NCI-H69 (cell line): ENCODE data around the gene CALB2.
"Not testable (repeated sequence)": the region's sequence is repeated elsewhere in the genome, so short reads cannot be mapped to it uniquely, and the experiment has no call there.

Experiments used
- DNase-seq: peaks from one replicate; lab custom pipeline; 2025; lab: John Stamatoyannopoulos, UW

CALB2 gene

DNA sequence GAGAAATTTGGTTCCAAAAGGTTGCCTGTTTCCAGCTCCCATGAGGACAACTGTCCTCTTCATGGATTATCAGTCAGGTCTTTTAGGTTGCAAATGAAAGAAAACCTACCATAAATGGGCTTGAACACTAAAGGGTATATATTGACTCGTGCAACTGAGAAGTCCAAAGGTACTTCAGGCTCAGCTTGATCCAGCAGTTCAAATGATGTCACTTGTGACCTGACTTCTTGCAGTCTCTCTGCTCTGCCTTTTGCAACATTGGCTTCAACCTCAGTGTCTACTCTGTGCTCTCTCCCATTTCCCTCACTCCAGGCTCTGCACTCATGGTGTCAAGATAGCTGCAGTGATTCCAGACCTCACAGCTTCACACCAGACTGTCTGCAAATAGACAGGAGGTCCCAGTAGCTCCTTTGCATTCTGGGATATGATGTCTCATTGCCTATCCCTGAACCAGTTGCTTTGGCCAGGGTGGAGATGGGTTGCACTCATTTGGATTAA, 5.5 kb upstream of the CALB2 start:
- no peak for DNase-seq

- peak; percentile 2 for DNase-seq
Observed at GRCh38 chr16:71353736-71354135, 4.8 kb upstream of the CALB2 start.

DNA sequence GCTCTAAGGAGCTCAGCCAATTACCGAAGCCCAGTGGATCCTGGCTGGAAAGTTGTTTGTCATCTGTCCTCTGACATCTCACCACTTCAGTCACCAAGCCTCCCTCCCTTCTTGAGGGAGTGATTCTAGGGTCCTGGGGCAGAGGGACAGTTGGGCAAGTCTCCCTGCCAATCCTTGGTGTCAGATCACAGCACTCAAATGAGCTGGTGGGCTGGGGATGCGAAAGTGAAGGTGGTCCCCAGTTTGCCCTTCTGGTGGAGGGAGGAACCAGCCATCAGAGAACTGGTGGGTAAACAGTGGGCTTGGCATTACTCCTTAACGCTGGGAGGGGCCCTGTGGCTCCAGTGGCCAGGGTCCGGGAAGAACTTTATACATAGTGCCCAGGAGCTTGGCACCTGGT, 4.4 kb upstream of the CALB2 start:
- DNase-seq = no peak

DNA sequence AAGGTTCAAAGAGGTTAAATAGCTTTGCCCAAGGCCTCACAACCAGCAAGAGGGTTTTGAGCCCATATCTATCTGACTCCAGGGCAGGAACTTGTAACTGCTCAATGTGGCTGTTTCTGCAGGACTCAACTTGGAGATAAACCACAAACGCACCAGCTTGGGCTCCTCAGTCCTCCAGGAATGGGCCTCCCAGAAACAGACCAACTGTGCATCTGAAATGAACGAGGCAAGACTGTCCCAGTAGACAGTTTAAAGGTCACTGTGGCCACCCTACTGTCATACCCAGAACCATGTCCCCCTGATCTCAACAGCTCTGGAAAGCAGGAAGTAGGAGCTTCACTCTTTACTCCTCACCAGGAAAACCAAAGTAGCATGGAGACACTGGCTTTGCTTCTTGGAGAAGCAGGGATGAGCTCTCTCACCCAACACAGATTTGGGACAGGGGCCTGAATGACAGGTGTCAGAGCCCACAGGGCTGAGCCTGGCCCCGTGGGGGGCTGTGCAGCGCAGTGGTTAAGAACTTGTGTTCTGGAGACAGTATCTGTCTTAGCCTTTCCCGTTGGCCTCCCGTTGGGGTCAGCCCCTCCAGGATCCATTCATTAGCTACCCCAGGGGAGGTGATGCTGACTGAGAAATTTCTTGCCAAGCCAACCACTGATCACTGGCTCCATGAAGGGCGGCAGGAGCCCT, 2.3 kb upstream of the CALB2 start:
- no peak for DNase-seq

DNA sequence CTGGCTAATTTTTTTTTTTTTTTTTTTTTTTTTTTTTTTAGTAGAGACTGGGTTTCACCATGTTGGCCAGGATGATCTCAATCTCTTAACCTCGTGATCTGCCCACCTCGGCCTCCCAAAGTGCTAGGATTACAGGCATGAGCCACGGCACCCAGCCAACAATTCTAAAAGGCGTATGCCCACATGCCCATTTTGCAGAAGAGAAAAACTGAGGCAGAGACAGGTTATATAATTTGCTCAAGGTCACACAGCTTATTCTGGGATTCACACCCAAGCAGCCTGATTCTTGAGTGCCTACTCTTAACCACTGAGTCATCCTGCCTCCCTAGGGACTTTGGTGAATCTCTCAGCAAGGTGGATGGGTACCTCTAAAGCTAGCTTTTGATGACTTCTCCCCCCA, 1.6 kb upstream of the CALB2 start:
- not testable (repeated sequence) for DNase-seq

GRCh38 chr16:71357681-71358080, 842 bp upstream of the CALB2 start:
- peak; percentile 20 for DNase-seq

DNA sequence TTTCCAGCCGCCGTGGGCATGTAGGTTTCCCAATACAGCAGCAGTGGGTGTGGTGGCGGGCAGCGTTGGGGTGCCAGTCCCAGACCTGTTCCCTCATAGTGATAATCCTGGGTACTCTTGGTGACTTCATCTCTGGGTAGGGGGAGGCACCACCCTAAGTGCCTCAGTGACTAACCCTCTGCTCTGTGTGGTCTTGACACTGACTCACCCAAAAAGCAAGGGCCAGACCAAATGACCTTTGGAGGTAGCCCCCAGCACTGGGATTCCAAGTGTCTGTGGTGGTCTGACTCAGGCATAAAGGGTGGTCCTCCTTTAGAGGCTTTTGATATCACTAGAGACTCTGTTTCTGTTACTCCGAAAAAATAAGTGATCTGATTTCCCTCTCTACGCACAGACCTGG, 908 bp downstream of the CALB2 start:
- no peak for DNase-seq

DNA sequence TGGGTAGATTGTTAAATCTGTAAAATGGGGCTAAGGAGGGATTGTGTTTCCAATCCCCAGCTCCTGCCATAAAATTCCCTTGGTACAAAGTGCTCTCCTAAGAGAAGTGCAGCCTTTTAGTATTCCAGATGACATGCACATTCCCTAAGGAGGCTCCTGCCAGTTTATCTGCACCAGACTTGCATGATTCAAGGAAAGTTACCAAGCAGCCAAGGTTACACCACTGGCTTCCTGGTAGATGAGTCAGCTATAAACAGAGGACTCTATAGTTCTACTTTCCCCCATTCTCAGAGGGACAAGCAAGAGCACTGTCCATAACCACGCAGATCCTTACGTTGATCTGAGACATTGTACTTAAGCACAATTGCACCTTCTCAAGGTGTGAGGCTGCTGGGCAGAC, 1.9 kb downstream of the CALB2 start:
- no peak for DNase-seq

DNA sequence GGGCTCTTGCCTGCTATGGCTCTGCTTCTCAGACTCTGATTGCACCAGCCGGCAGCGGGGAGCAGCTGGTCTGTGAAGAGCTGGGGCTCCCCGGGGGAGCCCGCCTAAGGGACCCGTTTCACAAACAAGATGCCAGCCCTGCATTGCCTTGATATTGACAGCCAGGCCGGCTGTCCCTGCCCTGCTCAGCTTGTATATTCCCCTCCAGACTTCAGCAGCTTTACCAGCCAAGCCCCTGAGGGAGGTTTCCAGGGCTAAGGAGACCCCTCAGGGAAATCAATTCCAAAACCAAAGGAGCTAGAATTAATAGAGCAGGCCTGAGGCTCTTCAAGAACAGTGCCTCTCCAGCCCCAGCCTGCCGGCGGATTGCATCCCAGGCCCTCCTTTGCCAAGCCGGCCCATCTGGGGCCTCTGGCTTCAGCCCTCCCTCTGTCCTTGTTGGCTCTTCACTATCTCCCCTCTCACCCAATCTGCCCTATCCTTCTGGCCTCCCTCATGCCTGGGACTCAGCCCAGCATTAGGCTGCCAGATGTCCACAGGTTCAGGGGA, 5.7 kb downstream of the CALB2 start:
- DNase-seq = no peak

DNA sequence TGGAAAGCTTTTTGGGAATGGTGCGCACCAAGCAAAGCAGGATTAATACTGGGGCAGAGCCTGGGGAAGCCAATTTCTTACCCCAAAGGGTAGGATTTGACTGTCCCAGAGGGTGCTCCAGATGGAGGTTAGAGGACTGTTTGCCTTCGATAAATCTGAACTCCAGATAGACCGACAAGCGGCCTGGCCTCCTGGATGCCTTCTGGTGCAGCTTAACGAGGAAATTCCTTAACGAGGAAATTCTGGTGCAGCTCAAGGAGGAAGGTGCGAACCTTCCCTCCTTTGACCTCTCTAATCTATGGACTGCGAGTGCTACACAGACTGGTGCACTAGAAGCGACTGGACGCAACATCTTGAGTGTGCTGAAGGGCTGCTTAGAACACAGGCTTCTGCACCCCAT, 6.5 kb downstream of the CALB2 start:
- DNase-seq = no peak

GRCh38 chr16:71367241-71367976, 8.9 kb downstream of the CALB2 start:
- peak; percentile 66 for DNase-seq

- no peak for DNase-seq
Observed at GRCh38 chr16:71368958-71369357, 10.4 kb downstream of the CALB2 start.

GRCh38 chr16:71369494-71369893, 11.0 kb downstream of the CALB2 start:
- no peak for DNase-seq

GRCh38 chr16:71371237-71371636, 12.7 kb downstream of the CALB2 start:
- no peak for DNase-seq

DNA sequence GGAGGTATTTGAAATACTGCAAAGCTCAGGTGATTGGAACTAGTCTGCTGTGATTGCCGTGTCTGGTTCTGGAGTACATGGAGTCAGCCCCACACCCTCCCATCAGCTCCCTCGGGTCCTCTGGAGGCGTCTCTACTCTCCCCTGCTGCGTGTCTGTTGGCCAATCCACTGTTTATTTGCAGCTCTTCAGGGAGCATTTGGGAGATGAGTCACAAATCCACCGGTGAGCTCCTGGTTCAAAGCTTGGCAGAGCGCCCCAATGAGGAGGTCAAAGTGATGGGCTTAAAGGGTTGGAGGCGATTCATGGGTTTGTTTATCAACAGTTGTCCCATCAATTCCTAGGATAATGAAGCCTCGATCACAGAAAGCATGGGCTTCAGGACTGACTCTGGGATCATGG, 14.6 kb downstream of the CALB2 start:
- peak; percentile 45 for DNase-seq

- DNase-seq = no peak
Observed at GRCh38 chr16:71376465-71377157, 18.1 kb downstream of the CALB2 start.

DNA sequence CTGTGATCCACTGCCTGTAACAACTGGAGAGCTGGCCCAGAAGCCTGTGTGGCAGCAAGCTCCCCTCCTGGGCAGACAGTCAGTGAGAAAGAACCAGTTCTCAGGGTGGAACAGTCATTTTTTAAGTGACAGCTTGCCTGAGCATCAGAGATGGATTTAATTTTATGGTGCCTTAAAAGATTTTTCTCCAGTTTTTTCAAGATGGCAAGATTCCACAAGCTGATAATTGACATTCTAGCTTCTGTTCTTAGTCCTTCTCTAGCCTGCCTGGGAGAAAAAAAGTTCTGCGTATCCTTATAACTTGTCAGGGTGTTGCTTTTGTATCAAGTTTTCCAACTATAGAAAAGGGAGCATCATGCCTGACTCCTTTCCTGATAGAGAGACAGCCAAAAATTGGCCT, 21.2 kb downstream of the CALB2 start:
- DNase-seq = no peak

- DNase-seq = no peak
Observed at GRCh38 chr16:71380831-71381230, 22.3 kb downstream of the CALB2 start.

DNA sequence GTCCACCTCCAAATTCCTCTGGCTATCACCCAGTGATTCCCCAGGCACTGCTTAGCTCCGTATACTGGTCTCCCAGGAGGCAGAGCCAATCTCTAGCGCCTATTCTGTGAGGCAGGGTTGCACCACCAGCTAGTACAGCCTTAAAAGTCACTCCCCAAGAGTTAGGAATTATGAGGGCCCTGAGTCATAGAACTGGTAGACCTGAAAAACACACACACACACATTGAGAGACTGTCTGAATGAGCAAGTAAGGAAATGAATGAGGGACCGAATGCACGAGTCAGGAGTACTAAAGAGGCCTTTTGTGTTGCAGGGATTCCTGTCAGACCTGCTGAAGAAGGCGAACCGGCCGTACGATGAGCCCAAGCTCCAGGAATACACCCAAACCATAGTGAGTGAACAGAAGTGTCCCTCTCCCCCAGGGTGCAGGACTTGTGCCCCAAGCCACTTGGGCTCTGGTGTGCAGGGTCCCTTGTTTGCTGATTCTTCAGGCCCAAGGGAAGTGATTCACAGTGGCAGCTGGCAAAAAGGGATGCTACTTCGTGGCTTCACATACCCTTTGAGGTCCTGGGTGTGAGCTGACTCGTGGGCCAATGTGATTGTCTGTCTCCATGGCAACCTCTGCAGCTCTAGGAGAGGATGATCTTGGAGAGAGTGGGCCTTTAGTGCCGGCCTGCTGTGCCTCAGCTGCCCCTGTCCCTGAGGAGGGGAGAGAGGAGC, 24.7 kb downstream of the CALB2 start:
- no peak for DNase-seq

DNA sequence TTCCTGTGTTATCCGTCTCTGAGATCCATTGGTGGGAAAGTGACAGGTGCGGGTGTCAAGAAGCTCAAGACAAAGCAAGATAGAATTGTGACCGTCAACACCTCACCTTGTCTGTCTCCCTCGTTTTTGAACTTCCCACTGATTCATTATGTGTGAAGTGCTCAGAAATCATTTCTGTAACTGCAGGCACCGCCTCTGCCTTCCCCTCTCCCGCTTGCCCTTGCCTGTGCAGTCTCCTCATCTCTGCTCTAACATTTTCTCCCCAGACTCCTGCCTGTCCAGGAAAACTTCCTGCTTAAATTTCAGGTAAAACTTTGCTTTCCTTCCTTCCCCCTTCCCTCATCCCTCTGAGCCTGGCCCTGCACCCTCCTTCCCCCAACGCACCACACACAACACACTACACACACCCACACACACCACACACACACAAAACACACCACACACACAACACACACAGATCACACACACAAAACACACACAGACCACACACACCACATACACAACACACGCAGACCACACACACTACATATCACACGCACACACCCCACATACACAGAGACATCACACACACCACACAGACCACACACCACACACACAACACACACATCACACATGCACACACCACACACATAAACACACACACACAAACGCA, 25.7 kb downstream of the CALB2 start:
- DNase-seq = no peak

GRCh38 chr16:71387045-71387871, 28.7 kb downstream of the CALB2 start:
- peak; percentile 20 for DNase-seq
